Measurements from ENCODE around the gene GRK4.

DNA sequence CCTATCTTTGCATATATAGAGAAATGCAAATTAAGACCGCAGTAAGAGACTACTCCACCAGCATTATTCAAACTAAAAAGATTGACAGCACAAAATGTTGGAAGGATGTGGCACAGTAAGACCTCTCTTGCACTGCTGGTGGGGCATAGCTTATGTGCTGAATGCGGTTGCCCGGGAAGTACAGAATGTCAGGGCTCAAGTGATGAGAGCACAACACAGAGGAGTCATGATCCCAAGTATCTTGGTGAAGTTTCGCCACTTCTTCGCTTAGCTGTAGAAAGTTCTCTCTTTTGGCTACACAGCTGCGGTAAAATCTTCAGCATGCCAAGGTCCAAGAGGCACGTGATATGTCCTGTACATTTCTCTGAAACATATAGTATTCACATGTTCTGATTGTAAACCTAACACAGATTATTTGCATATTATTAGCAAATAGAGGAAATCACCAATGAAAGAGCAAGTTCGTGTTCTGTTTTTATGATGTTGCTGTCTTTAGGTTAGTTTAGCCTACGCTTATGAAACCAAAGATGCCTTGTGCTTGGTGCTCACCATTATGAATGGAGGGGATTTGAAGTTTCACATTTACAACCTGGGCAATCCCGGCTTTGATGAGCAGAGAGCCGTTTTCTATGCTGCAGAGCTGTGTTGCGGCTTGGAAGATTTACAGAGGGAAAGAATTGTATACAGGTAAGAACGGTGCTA lies 55.9 kb downstream of the GRK4 start:
- TF ChIP-seq, protein P1, sequence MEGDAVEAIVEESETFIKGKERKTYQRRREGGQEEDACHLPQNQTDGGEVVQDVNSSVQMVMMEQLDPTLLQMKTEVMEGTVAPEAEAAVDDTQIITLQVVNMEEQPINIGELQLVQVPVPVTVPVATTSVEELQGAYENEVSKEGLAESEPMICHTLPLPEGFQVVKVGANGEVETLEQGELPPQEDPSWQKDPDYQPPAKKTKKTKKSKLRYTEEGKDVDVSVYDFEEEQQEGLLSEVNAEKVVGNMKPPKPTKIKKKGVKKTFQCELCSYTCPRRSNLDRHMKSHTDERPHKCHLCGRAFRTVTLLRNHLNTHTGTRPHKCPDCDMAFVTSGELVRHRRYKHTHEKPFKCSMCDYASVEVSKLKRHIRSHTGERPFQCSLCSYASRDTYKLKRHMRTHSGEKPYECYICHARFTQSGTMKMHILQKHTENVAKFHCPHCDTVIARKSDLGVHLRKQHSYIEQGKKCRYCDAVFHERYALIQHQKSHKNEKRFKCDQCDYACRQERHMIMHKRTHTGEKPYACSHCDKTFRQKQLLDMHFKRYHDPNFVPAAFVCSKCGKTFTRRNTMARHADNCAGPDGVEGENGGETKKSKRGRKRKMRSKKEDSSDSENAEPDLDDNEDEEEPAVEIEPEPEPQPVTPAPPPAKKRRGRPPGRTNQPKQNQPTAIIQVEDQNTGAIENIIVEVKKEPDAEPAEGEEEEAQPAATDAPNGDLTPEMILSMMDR (IDR thresholded peaks at IDR 0.05; ENCODE audit: insufficient read depth, low read length) = no peak
- no peak for TF ChIP-seq POLR2AphosphoS5 (IDR thresholded peaks at IDR 0.05; ENCODE audit: low read depth)
- no peak for TF ChIP-seq GABPA (IDR thresholded peaks at IDR 0.05; ENCODE audit: low read depth)
- TF ChIP-seq REST (IDR thresholded peaks at IDR 0.05; ENCODE audit: insufficient replicate concordance, low read depth) = no peak
- no peak for TF ChIP-seq SPI1 (IDR thresholded peaks at IDR 0.05; ENCODE audit: borderline replicate concordance, low read depth)

Measured in HL-60 (cell line).